Activated B cell treated with CpG ODN at 0.5 μM for 24 hours (primary cell): ENCODE results near the gene CISH. TPM values are rescaled to one million over a fixed set of nuclear protein-coding genes. Genes with fewer than 3 reads are reported as not detected.

ENCODE experiments used
- ATAC-seq: fragments of 200-7000 bp; cut with Tn5 transposase; one replicate; pipeline ENCODE4 v1.10.0; 2021; ENCODE audit warnings: low read depth, mild to moderate bottlenecking, moderate library complexity
- CTCF ChIA-PET: fragments of 350-600 bp; sonication (Branson Sonifier 250); formaldehyde crosslinking; loops from one replicate; lab custom pipeline; 2021; ENCODE audit warnings: antibody characterized with exemption; lab: Charles Lee
- POLR2A ChIA-PET: fragments of 350-600 bp; sonication (Branson Sonifier 250); formaldehyde crosslinking; loops from one replicate; lab custom pipeline; 2021; ENCODE audit warnings: antibody characterized with exemption; lab: Charles Lee
- DNase-seq: peaks from one replicate; pipeline ENCODE4 v3.0.0; 2022
- H3K27ac Mint-ChIP-seq: one replicate; pipeline ENCODE4 v1.8.0; 2020; ENCODE audit warnings: mixed read lengths
- H3K27me3 Mint-ChIP-seq: one replicate; pipeline ENCODE4 v1.8.0; 2021; ENCODE audit warnings: mixed read lengths
- H3K36me3 Mint-ChIP-seq: one replicate; pipeline ENCODE4 v1.8.0; 2021; ENCODE audit warnings: low read depth, mixed read lengths
- H3K4me1 Mint-ChIP-seq: one replicate; pipeline ENCODE4 v1.8.0; 2021; ENCODE audit warnings: mixed read lengths
- H3K4me3 Mint-ChIP-seq: one replicate; pipeline ENCODE4 v1.8.0; 2020; ENCODE audit warnings: mild to moderate bottlenecking, mixed read lengths
- H3K9me3 Mint-ChIP-seq: one replicate; pipeline ENCODE4 v1.8.0; 2020; ENCODE audit warnings: mixed read lengths
- CTCF ChIP-seq: fragments of 200-600 bp; IDR thresholded peaks from one replicate; pipeline ENCODE4 v1.8.0; 2022; ENCODE audit warnings: antibody characterized with exemption, mild to moderate bottlenecking
- intact Hi-C: fragments of 100-400 bp; cut with micrococcal nuclease; formaldehyde crosslinking; loops from one replicate; pipeline ENCODE4 v1.15.1; 2024
- total RNA-seq: library from RNA; stranded (reverse); gene quantifications from 2 replicates; pipeline ENCODE4 v1.2.3, GENCODE V29; 2022

Gene CISH
- total RNA-seq, 1 donor from 2014 or later, result 3.2 TPM

- Mint-ChIP-seq H3K36me3 (peaks cover 15% of the 10 kb centered on the region), H3K4me1 (peaks cover 25% of the 10 kb centered on the region), H3K27ac (no peak overlapping the region), H3K4me3 (no peak overlapping the region), H3K27me3 (no peaks in the 10 kb centered on the region), H3K9me3 (no peaks in the 10 kb centered on the region)
- TF ChIP-seq CTCF, result no peak
- intact Hi-C loops, result no loop called here
- ATAC-seq (no peak), DNase-seq (no peak)
- POLR2A ChIA-PET, result interaction anchor here (1.0 to 7.3 kb wide), 3 partner anchors 16 to 249 kb away, joined by 3 to 82 read pairs (median 4); partner anchors contain the start of genes CISH and HEMK1
- CTCF ChIA-PET, result interaction anchor here (1.7 to 2.5 kb wide), 2 partner anchors 15 to 27 kb away, joined by 5 to 11 read pairs; no protein-coding TSS in a partner anchor
These were observed 25.4 kb downstream of the CISH start for GRCh38 chr3:50585919-50586762.

- Mint-ChIP-seq H3K27ac (no peak overlapping the region), H3K4me3 (no peak overlapping the region), H3K36me3 (peaks cover 28% of the 10 kb centered on the region), H3K9me3 (no peaks in the 10 kb centered on the region), H3K4me1 (peaks cover 13% of the 10 kb centered on the region), H3K27me3 (no peaks in the 10 kb centered on the region)
- ChIA-PET CTCF (interaction anchor here (1.6 kb wide), 1 partner anchor 32 kb away, joined by 4 read pairs; no protein-coding TSS in a partner anchor), POLR2A (no interaction called here)
- DNase-seq, result no peak
- TF ChIP-seq CTCF, result no peak
- intact Hi-C loops, result no loop called here
- ATAC-seq, result no peak
These were observed 27.2 kb downstream of the CISH start for GRCh38 chr3:50584391-50584790.

- Mint-ChIP-seq H3K27me3 (no peaks in the 10 kb centered on the region), H3K4me1 (peaks cover 11% of the 10 kb centered on the region), H3K4me3 (no peak overlapping the region), H3K27ac (no peak overlapping the region), H3K36me3 (peaks cover 32% of the 10 kb centered on the region), H3K9me3 (no peaks in the 10 kb centered on the region)
- TF ChIP-seq CTCF, result no peak
- POLR2A ChIA-PET, result no interaction called here
- intact Hi-C loops, result no loop called here
- ATAC-seq, result no peak
- CTCF ChIA-PET, result interaction anchor here (1.6 kb wide), 1 partner anchor 32 kb away, joined by 4 read pairs; no protein-coding TSS in a partner anchor
- DNase-seq, result no peak
These were observed 27.7 kb downstream of the CISH start for GRCh38 chr3:50583897-50584296.

GRCh38 chr3:50582083-50582482 is 29.5 kb downstream of the CISH start:
- Mint-ChIP-seq H3K27me3 (no peaks in the 10 kb centered on the region), H3K27ac (no peak overlapping the region), H3K9me3 (no peaks in the 10 kb centered on the region), H3K4me1 (no peaks in the 10 kb centered on the region), H3K36me3 (peaks cover 42% of the 10 kb centered on the region), H3K4me3 (no peak overlapping the region)
- intact Hi-C loops, result no loop called here
- ATAC-seq (no peak), DNase-seq (no peak)
- ChIA-PET CTCF (no interaction called here), POLR2A (no interaction called here)
- TF ChIP-seq CTCF, result no peak

GRCh38 chr3:50581459-50581842 is 30.1 kb downstream of the CISH start:
- ChIA-PET POLR2A (no interaction called here), CTCF (no interaction called here)
- Mint-ChIP-seq H3K4me1 (no peaks in the 10 kb centered on the region), H3K36me3 (peaks cover 42% of the 10 kb centered on the region), H3K27me3 (no peaks in the 10 kb centered on the region), H3K9me3 (no peaks in the 10 kb centered on the region), H3K4me3 (no peak overlapping the region), H3K27ac (no peak overlapping the region)
- ATAC-seq (no peak), DNase-seq (no peak)
- intact Hi-C loops, result no loop called here
- no peak for TF ChIP-seq CTCF
